HEK293 (cell line): ENCODE results near the gene LPCAT4.
A peak's percentile ranks its signal among the peaks of the same experiment; 100 is the strongest.

Source experiments
- GFI1B ChIP-seq: fragments of 450-650 bp; formaldehyde crosslinking; IDR thresholded peaks from 2 replicates; pipeline ENCODE4 v1.5.1; 2016; ENCODE audit warnings: missing biosample characterization, missing genetic modification characterization
- KLF17 ChIP-seq: fragments of 450-650 bp; formaldehyde crosslinking; IDR thresholded peaks from 2 replicates; pipeline ENCODE4 v1.5.1; 2016; ENCODE audit warnings: missing biosample characterization, missing genetic modification characterization
- PRDM4 ChIP-seq: fragments of 450-650 bp; formaldehyde crosslinking; IDR thresholded peaks from 2 replicates; pipeline ENCODE4 v1.5.1; 2017; ENCODE audit warnings: missing biosample characterization, missing genetic modification characterization
- SCRT1 ChIP-seq: fragments of 450-650 bp; formaldehyde crosslinking; IDR thresholded peaks from 2 replicates; pipeline ENCODE4 v1.5.1; 2016; ENCODE audit warnings: missing biosample characterization, missing genetic modification characterization, borderline replicate concordance
- SCRT2 ChIP-seq: fragments of 450-650 bp; formaldehyde crosslinking; IDR thresholded peaks from 2 replicates; pipeline ENCODE4 v1.5.1; 2016; ENCODE audit warnings: missing biosample characterization, missing genetic modification characterization
- TRIM28 ChIP-seq: IDR thresholded peaks from 2 replicates; pipeline ENCODE4 v1.6.1; 2011; ENCODE audit warnings: low read length, control low read depth, borderline replicate concordance
- ZBTB17 ChIP-seq: fragments of 450-650 bp; formaldehyde crosslinking; IDR thresholded peaks from 2 replicates; pipeline ENCODE4 v1.5.1; 2016; ENCODE audit warnings: missing biosample characterization, missing genetic modification characterization
- ZFP41 ChIP-seq: fragments of 450-650 bp; formaldehyde crosslinking; IDR thresholded peaks from 2 replicates; pipeline ENCODE4 v1.5.1; 2016; ENCODE audit warnings: missing biosample characterization, missing genetic modification characterization, borderline replicate concordance
- ZNF146 ChIP-seq: fragments of 450-650 bp; formaldehyde crosslinking; IDR thresholded peaks from 2 replicates; pipeline ENCODE4 v1.5.1; 2016; ENCODE audit warnings: missing biosample characterization, missing genetic modification characterization
- ZNF19 ChIP-seq: fragments of 450-650 bp; formaldehyde crosslinking; IDR thresholded peaks from 2 replicates; pipeline ENCODE4; 2016; ENCODE audit warnings: missing biosample characterization, missing genetic modification characterization, low read depth
- ZNF248 ChIP-seq: fragments of 450-650 bp; formaldehyde crosslinking; IDR thresholded peaks from 2 replicates; pipeline ENCODE4 v1.5.1; 2017; ENCODE audit warnings: missing biosample characterization, missing genetic modification characterization
- ZNF302 ChIP-seq: fragments of 450-650 bp; formaldehyde crosslinking; IDR thresholded peaks from 2 replicates; pipeline ENCODE4 v1.5.1; 2016; ENCODE audit warnings: missing biosample characterization, missing genetic modification characterization, low read depth
- ZNF350 ChIP-seq: fragments of 450-650 bp; formaldehyde crosslinking; IDR thresholded peaks from 2 replicates; pipeline ENCODE4 v1.5.0; 2017; ENCODE audit warnings: missing biosample characterization, mild to moderate bottlenecking, missing genetic modification characterization
- ZNF391 ChIP-seq: fragments of 450-650 bp; formaldehyde crosslinking; IDR thresholded peaks from 2 replicates; pipeline ENCODE4 v1.5.1; 2016; ENCODE audit warnings: low read depth, missing biosample characterization, missing genetic modification characterization, borderline replicate concordance
- ZNF433 ChIP-seq: fragments of 450-650 bp; formaldehyde crosslinking; IDR thresholded peaks from 2 replicates; pipeline ENCODE4 v1.5.1; 2016; ENCODE audit warnings: missing biosample characterization, missing genetic modification characterization, low read depth
- ZNF561 ChIP-seq: fragments of 450-650 bp; IDR thresholded peaks from 2 replicates; pipeline ENCODE4 v1.5.1; 2018; ENCODE audit warnings: missing biosample characterization, missing genetic modification characterization, borderline replicate concordance
- ZNF768 ChIP-seq: fragments of 450-650 bp; formaldehyde crosslinking; IDR thresholded peaks from 2 replicates; pipeline ENCODE4 v1.5.1; 2018; ENCODE audit warnings: missing biosample characterization, mild to moderate bottlenecking, missing genetic modification characterization
- ZNF776 ChIP-seq: fragments of 450-650 bp; formaldehyde crosslinking; IDR thresholded peaks from 2 replicates; pipeline ENCODE4 v1.5.0; 2017; ENCODE audit warnings: missing biosample characterization, missing genetic modification characterization, borderline replicate concordance
- ZNF843 ChIP-seq: fragments of 450-650 bp; formaldehyde crosslinking; IDR thresholded peaks from 2 replicates; pipeline ENCODE4 v1.5.1; 2016; ENCODE audit warnings: missing biosample characterization, missing genetic modification characterization
- TF ChIP-seq, protein P1 (sequence below): fragments of 450-650 bp; formaldehyde crosslinking; IDR thresholded peaks from 2 replicates; pipeline ENCODE4 v1.5.1; 2017; ENCODE audit warnings: missing biosample characterization, mild to moderate bottlenecking, missing genetic modification characterization, moderate library complexity
- TF ChIP-seq, protein P2 (sequence below): fragments of 450-650 bp; formaldehyde crosslinking; IDR thresholded peaks from 2 replicates; pipeline ENCODE4 v1.5.1; 2016; ENCODE audit warnings: missing biosample characterization, missing genetic modification characterization, low read depth
- TF ChIP-seq, protein P3 (sequence below): fragments of 450-650 bp; formaldehyde crosslinking; optimal IDR thresholded peaks from 2 replicates; pipeline ENCODE3; 2016; ENCODE audit warnings: missing biosample characterization, mild to moderate bottlenecking, missing genetic modification characterization
- TF ChIP-seq, protein P4 (sequence below): fragments of 450-650 bp; formaldehyde crosslinking; IDR thresholded peaks from 2 replicates; pipeline ENCODE4 v1.5.1; 2016; ENCODE audit warnings: missing biosample characterization, missing genetic modification characterization
- TF ChIP-seq, protein P5 (sequence below): fragments of 450-650 bp; formaldehyde crosslinking; conservative IDR thresholded peaks from 2 replicates; pipeline ENCODE4 v1.5.1; 2016; ENCODE audit warnings: low read depth, missing biosample characterization, missing genetic modification characterization

Gene LPCAT4

DNA sequence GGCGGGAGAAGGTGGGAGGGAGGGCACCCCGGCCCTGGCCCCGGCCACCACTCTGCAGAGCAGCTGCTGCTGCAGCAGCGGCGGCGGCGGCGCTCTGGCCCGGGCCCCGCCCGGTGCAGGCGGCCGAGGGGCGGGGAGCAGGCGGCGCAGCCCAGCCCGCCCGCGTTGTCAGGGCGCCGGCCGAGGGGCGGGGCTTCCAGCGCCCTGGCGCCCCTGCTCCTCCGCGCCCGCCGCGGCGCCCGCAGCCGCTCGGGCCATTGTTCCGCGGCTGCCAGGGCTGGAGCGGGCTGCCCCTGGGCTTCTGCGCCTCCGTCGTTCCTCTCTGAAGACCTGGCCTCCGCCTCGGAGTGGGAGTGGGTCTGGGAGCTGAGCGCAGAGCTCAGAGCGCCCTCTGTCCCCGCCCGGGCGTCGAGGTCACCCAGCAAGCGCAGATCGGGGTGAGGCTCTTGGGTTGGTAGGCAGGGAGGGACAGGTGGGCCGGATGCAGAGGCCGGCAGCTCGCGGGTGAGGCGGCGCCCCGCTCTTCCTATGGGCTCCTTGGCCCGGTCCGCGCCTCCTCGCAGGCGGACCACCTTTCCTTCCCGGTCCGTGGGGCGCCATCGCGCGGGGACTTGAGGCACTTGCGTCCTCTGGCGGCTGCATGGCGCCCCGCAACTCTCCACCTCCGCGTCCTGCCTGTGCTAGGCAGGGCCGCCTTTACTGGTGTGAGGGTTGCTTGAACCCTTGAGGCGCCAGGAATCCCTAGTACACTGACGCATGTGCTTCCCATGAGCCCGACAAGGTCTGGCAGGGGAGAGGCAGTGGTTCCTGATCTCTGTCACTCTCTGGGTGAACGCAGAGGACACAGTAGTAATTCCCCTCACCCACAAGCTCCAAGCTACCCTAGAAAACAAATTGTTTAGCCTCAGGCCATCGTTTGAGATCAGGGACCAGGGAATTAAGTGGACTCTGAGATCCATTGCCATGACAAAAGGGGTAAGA, at the start of gene LPCAT4 (continued):
- TF ChIP-seq PRDM4 (peak; percentile 47; the same call in 1 of the 2 replicates), ZNF776 (no peak), ZNF391 (no peak), ZNF768 (tag by site-specific recombination) (no peak), ZNF843 (no peak), TRIM28 (no peak), KLF17 (peak; percentile 82), SCRT1 (tag by site-specific recombination) (no peak), ZNF302 (tag by site-specific recombination) (no peak), ZNF561 (tag by site-specific recombination) (no peak), ZNF19 (no peak), GFI1B (tag by site-specific recombination) (no peak), ZNF350 (tag by site-specific recombination) (no peak), ZNF146 (tag by site-specific recombination) (no peak), ZNF248 (tag by site-specific recombination) (no peak), ZNF433 (no peak), ZFP41 (tag by site-specific recombination) (no peak), ZBTB17 (tag by site-specific recombination) (peak; percentile 86), SCRT2 (tag by site-specific recombination) (0 out of 2 replicates have a peak, but pooled peaks have one; percentile 23)
- TF ChIP-seq, protein P1, sequence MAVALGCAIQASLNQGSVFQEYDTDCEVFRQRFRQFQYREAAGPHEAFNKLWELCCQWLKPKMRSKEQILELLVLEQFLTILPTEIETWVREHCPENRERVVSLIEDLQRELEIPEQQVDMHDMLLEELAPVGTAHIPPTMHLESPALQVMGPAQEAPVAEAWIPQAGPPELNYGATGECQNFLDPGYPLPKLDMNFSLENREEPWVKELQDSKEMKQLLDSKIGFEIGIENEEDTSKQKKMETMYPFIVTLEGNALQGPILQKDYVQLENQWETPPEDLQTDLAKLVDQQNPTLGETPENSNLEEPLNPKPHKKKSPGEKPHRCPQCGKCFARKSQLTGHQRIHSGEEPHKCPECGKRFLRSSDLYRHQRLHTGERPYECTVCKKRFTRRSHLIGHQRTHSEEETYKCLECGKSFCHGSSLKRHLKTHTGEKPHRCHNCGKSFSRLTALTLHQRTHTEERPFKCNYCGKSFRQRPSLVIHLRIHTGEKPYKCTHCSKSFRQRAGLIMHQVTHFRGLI (tag by site-specific recombination), result 0 out of 2 replicates have a peak, but pooled peaks have one; percentile 40
- TF ChIP-seq, protein P2, sequence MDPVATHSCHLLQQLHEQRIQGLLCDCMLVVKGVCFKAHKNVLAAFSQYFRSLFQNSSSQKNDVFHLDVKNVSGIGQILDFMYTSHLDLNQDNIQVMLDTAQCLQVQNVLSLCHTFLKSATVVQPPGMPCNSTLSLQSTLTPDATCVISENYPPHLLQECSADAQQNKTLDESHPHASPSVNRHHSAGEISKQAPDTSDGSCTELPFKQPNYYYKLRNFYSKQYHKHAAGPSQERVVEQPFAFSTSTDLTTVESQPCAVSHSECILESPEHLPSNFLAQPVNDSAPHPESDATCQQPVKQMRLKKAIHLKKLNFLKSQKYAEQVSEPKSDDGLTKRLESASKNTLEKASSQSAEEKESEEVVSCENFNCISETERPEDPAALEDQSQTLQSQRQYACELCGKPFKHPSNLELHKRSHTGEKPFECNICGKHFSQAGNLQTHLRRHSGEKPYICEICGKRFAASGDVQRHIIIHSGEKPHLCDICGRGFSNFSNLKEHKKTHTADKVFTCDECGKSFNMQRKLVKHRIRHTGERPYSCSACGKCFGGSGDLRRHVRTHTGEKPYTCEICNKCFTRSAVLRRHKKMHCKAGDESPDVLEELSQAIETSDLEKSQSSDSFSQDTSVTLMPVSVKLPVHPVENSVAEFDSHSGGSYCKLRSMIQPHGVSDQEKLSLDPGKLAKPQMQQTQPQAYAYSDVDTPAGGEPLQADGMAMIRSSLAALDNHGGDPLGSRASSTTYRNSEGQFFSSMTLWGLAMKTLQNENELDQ (tag by site-specific recombination), result no peak
- TF ChIP-seq, protein P3, sequence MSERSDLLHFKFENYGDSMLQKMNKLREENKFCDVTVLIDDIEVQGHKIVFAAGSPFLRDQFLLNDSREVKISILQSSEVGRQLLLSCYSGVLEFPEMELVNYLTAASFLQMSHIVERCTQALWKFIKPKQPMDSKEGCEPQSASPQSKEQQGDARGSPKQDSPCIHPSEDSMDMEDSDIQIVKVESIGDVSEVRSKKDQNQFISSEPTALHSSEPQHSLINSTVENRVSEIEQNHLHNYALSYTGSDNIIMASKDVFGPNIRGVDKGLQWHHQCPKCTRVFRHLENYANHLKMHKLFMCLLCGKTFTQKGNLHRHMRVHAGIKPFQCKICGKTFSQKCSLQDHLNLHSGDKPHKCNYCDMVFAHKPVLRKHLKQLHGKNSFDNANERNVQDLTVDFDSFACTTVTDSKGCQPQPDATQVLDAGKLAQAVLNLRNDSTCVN (tag by site-specific recombination), result peak; percentile 72
- TF ChIP-seq, protein P4, sequence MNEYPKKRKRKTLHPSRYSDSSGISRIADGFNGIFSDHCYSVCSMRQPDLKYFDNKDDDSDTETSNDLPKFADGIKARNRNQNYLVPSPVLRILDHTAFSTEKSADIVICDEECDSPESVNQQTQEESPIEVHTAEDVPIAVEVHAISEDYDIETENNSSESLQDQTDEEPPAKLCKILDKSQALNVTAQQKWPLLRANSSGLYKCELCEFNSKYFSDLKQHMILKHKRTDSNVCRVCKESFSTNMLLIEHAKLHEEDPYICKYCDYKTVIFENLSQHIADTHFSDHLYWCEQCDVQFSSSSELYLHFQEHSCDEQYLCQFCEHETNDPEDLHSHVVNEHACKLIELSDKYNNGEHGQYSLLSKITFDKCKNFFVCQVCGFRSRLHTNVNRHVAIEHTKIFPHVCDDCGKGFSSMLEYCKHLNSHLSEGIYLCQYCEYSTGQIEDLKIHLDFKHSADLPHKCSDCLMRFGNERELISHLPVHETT (tag by site-specific recombination), result peak; percentile 44
- TF ChIP-seq, protein P5, sequence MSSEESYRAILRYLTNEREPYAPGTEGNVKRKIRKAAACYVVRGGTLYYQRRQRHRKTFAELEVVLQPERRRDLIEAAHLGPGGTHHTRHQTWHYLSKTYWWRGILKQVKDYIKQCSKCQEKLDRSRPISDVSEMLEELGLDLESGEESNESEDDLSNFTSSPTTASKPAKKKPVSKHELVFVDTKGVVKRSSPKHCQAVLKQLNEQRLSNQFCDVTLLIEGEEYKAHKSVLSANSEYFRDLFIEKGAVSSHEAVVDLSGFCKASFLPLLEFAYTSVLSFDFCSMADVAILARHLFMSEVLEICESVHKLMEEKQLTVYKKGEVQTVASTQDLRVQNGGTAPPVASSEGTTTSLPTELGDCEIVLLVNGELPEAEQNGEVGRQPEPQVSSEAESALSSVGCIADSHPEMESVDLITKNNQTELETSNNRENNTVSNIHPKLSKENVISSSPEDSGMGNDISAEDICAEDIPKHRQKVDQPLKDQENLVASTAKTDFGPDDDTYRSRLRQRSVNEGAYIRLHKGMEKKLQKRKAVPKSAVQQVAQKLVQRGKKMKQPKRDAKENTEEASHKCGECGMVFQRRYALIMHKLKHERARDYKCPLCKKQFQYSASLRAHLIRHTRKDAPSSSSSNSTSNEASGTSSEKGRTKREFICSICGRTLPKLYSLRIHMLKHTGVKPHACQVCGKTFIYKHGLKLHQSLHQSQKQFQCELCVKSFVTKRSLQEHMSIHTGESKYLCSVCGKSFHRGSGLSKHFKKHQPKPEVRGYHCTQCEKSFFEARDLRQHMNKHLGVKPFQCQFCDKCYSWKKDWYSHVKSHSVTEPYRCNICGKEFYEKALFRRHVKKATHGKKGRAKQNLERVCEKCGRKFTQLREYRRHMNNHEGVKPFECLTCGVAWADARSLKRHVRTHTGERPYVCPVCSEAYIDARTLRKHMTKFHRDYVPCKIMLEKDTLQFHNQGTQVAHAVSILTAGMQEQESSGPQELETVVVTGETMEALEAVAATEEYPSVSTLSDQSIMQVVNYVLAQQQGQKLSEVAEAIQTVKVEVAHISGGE (tag by site-specific recombination), result peak; percentile 68
